Measurements from ENCODE around the gene RALBP1.

GRCh38 chr18:9474983-9475642 lies at the start of gene RALBP1:
- TF ChIP-seq REST (IDR thresholded peaks at IDR 0.05; ENCODE audit: low read depth) = no peak; the same call in 1 of the 2 replicates
- no peak for TF ChIP-seq NFIC (IDR thresholded peaks at IDR 0.05)
- TF ChIP-seq CREB1 (IDR thresholded peaks at IDR 0.05; ENCODE audit: low read depth) = peak; percentile 78
- TF ChIP-seq TEAD4 (IDR thresholded peaks at IDR 0.05) = no peak; the same call in 1 of the 2 replicates
- TF ChIP-seq TCF12 (IDR thresholded peaks at IDR 0.05; ENCODE audit: low read depth) = no peak; the same call in 1 of the 2 replicates
- no peak for TF ChIP-seq YY1 (IDR thresholded peaks at IDR 0.05; ENCODE audit: low read depth)
- no peak for TF ChIP-seq CEBPB (IDR thresholded peaks at IDR 0.05)
- no peak; the same call in 1 of the 2 replicates for TF ChIP-seq EP300 (IDR thresholded peaks at IDR 0.05; ENCODE audit: borderline replicate concordance)
